DMS 273 (cell line): ENCODE measurements around the gene YAF2.
"Not testable (repeated sequence)": the region's sequence is repeated elsewhere in the genome, so short reads cannot be mapped to it uniquely, and the experiment has no call there.

Experiments used
- DNase-seq: peaks from one replicate; lab custom pipeline; 2025; ENCODE audit not compliant: unreplicated experiment; lab: John Stamatoyannopoulos, UW

YAF2 gene

GRCh38 chr12:42255221-42255865 lies 17.3 kb upstream of the YAF2 start:
- DNase-seq: no peak

GRCh38 chr12:42252645-42253044 lies 14.6 kb upstream of the YAF2 start:
- DNase-seq: not testable (repeated sequence)

- DNase-seq: not testable (repeated sequence)
Measured at GRCh38 chr12:42249033-42249432, 11.0 kb upstream of the YAF2 start.

GRCh38 chr12:42240131-42240750 lies 2.2 kb upstream of the YAF2 start:
- no peak for DNase-seq

GRCh38 chr12:42237853-42238239 lies 202 bp downstream of the YAF2 start:
- peak; percentile 63 for DNase-seq

DNA sequence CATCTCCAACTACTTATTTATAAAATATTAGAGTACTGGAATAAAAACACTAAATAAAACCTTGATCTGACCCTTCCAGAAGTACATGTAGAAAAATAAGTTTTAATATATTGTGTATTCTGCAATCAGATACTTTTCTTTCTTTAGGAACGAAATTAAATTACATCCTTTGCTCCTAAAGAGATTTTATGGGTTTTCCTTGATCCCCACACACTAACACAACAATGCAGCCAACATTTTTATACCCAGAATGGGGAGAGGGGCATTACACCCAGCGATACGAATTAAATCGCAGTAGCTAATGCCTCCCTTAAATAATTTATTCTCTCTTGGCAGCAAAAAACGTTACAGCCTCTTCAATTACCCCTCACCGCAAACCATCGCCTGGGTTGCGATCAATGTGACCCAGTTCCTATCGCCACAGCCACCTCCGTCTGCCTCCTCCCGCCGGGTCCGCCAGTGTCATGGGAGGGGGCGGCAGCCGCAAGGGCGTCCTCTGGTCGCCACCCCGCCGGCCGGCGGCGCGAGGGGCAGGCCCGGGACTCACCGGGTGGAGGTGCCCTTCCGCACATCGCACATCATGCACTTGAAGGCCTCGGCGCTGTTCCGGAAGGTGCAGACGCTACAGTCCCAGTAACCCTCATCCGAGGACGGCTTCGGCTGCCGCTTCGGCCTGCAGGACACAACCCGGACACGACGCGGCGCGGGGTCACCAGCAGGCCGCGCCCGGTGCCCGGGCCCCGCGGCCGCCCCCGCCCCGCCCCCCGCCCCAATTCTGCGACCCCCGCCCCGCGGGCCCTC lies 796 bp downstream of the YAF2 start:
- DNase-seq: peak; percentile 85

GRCh38 chr12:42236017-42236416 lies 2.0 kb downstream of the YAF2 start:
- DNase-seq: no peak

DNA sequence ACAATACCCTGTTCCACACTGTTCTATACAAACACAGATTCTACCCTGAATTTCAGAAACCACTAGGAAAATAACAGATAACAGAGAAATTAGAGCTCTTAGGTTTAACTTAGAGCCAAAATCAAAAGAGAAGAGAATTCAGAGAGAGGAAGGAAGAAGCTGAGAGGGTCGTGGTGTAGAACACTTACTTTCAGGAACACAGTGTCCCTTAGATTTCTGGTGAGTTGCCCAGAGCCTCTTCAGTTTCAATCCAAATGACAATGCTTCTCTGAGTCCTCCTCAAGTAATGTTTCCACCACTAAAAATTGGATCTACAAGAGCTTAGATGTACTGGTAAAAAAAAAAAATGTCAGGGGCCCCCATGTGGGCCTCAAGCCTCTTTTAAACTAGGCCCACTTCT lies 2.6 kb downstream of the YAF2 start:
- DNase-seq: no peak

DNA sequence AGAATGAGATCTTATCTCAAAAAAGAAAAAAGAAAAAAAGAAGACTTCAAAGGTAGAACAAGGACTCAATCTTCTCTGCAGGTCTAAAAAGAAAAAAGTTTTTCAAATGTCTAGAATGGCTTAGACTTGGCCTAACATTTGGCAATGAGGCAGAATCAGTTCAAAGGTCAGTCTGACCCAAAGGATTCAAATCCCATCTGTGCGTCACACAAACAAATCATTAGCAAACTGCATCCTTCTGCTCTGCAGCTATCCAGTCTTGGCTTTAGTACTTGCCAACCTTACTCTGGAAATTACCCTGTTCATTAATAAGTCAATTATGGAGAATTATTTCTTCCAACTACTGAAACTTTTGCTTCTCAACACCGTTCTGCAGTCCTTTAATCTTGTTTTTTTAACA lies 3.1 kb downstream of the YAF2 start:
- no peak for DNase-seq

DNA sequence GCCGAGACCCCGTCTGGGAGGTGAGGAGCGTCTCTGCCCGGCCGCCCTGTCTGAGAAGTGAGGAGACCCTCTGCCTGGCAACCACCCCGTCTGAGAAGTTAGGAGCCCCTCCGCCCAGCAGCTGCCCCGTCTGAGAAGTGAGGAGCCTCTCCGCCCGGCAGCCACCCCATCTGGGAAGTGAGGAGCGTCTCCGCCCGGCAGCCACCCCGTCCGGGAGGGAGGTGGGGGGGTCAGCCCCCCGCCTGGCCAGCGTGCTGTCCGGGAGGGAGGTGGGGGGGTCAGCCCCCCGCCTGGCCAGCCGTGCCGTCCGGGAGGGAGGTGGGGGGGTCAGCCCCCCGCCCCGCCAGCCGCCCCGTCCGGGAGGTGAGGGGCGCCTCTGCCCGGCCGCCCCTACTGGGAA lies 10.5 kb downstream of the YAF2 start:
- DNase-seq: not testable (repeated sequence)

GRCh38 chr12:42224501-42224900 lies 13.5 kb downstream of the YAF2 start:
- not testable (repeated sequence) for DNase-seq

DNA sequence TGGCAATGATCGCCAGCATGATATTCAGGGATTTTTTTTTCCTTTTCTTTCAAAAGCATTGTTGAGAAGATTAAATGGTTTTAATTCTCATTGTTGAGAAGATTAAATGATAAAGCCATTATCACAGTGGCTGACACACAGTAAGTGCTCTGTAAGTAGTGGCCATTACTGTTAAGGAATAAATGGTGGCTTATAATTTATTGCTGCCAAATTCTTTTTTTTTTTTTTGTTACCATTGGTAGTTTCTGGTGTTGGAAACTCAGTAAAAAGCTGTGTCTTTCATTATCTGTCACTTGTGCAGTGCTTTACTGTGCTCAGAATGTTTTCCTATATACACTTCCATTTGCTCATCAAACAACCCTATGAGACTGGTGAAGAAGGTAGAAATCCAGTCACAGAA lies 15.3 kb downstream of the YAF2 start:
- no peak for DNase-seq

- DNase-seq: no peak
Measured at GRCh38 chr12:42221726-42222125, 16.3 kb downstream of the YAF2 start.

DNA sequence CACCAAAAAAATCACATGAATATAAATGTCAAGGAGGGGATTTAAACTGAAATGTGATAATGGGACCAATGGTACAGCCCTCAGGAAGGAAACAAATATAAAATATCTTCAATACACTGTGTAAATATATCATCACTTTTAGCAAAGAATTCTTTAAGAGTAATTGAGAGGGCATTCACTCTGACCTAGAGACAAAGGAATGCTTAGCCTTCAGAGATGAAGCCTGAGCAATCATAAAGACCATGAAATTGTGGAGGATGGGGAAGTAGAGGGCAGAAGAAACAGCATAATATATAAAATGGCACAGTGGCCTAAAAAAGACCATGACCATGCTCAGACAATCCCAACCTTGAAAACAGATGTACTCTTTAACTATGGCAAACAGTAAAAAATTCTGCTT lies 20.4 kb downstream of the YAF2 start:
- DNase-seq: no peak

GRCh38 chr12:42216737-42217136 lies 21.3 kb downstream of the YAF2 start:
- DNase-seq: no peak

- DNase-seq: not testable (repeated sequence)
Measured at GRCh38 chr12:42215759-42216158, 22.3 kb downstream of the YAF2 start.

- DNase-seq: peak; percentile 43
Measured at GRCh38 chr12:42213954-42214426, 24.1 kb downstream of the YAF2 start.

GRCh38 chr12:42213023-42213422 lies 25.0 kb downstream of the YAF2 start:
- DNase-seq: peak; percentile 57

GRCh38 chr12:42208574-42208973 lies 29.5 kb downstream of the YAF2 start:
- no peak for DNase-seq

GRCh38 chr12:42204819-42205218 lies 33.2 kb downstream of the YAF2 start:
- no peak for DNase-seq

- no peak for DNase-seq
Measured at GRCh38 chr12:42204362-42204761, 33.7 kb downstream of the YAF2 start.

DNA sequence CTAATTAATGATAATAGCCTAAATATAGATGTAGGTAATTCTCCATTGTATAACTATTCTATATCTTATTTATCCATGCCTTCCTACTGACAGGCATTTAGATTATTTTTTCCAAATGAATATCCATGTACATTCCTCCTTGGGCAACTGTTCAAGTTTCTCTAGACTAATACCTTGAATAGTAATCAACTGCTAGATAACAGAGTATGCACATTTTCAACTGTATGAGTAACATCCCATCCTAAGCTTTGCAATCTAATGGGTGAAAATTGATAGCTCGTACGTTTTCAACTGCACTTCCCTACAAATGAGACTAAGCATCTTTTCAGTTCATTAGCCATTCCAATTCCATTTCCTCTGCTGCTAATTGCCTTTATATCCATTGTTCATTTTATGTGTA lies 37.0 kb downstream of the YAF2 start:
- no peak for DNase-seq
